NCI-H82 (cell line): ENCODE data around the gene SH2B2.
"Not testable (repeated sequence)": the region's sequence is repeated elsewhere in the genome, so short reads cannot be mapped to it uniquely, and the experiment has no call there.

ENCODE experiments used
- DNase-seq: peaks from one replicate; lab custom pipeline; 2025; lab: John Stamatoyannopoulos, UW

SH2B2 gene

DNA sequence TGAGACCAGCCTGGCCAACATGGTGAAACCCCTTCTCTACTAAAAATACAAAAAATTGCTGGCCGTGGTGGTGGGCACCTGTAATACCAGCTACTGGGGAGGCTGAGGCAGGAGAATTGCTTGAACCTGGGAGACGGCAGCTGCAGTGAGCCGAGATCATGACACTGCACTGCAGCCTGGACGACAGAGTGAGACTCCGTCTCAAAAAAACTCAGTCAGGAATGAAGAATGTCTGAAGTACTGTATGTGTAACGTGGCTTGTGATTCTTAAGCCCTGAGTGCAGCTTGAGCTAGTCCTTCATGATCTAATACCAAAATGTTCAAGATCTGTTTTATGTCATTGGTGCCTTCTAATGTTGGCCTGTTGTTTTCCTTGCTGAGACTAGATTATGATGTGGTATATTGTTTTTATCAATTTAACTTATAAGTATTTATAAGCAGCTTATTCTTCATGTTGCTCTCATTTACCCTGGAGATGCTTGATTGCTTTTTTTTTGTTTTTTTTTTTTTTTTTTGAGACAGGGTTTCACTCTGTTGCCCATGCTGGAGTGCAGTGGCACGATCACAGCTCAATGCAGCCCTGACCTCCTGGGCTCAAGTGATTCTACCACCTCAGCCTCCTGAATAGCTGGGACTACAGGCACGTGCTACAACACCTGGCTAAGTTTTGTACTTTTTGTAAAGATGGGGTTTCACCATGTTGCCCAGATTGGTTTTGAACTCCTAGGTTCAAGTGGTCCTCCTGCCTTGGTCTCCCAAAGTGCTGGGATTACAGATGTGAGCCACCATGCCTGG, 44.2 kb downstream of the SH2B2 start:
- DNase-seq: not testable (repeated sequence)

DNA sequence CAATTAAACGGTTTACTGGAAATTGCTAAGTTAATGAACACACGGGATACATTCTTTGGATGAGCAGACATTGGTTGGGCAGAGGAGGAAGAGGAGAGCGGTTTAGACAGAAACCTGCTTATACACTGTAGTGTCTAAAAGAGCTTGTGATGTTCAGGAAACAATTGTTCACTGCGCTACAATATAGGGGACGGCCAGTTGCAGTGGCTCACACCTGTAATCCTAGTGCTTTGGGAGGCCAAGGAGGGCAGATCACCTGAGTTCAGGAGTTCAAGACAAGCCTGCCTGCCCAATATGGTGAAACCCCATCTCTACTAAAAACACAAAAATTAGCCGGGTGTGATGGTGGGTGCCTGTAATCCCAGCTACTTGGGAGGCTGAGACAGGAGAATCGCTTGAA, 48.9 kb downstream of the SH2B2 start:
- DNase-seq: not testable (repeated sequence)

DNA sequence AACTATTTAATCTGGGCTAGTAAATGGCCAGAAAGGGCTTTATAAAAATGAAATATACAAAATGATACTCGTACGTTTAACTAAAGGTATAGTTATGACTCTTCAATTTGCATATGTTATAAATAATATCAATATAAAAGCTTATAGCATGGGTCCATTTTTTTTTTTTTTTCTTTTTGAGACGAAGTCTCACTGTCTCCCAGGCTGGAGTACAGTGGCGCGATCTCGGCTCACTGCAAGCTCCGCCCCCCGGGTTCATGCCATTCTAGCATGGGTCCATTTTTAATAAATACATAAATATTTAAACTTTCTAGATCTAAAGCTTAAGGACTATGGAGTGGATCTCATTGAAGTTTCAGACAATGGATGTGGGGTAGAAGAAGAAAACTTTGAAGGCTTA, 50.3 kb downstream of the SH2B2 start:
- not testable (repeated sequence) for DNase-seq

DNA sequence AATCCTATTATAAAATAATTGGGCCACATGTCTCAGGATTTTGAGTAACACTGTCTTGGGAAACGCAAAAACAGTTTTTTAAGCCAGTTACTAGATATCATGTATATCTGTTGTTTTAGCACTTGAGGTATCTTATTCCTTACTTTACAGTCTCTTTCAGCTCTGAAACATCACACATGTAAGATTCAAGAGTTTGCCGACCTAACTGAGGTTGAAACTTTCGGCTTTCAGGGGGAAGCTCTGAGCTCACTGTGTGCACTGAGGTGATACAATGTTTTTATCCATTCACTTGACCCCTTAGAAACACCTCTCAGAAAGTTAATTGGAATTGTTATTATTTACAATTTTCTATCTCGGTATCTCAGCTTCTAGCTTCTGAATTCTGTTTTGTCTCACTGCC, 50.8 kb downstream of the SH2B2 start:
- peak; percentile 22 for DNase-seq

DNA sequence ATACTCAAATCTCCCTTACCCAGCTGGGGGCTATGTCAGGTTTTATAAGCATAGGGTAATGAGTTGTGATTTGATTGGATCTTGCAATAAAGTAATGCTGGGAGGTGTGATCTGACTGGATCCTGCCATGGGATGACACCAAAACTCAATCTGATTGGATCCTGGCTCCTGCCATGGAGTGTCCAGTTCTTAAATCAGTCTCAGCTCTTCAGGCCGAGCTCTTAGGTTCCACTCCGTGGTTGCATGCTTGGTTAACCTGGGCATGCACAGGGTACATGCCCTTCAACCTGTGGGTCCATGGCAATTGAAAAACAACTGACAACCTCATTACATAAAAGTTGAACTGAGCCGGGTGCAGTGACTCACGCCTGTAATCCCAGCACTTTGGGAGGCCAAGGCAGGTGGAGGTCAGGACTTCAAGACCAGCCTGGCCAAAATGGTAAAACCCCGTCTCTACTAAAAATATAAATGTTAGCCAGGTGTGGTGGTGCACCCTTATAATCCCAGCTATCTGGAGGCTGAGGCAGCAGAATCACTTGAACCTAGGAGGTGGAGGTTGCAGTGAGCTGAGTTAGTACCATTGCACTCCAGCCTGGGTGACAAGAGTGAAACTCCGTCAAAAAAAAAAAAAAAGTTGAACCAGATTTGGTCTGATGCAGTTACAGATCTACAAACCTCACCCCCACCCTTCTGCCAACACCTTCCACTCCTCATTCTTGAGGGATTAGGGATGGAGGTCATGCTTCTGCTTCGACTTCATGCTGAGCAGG, 54.1 kb downstream of the SH2B2 start:
- not testable (repeated sequence) for DNase-seq

DNA sequence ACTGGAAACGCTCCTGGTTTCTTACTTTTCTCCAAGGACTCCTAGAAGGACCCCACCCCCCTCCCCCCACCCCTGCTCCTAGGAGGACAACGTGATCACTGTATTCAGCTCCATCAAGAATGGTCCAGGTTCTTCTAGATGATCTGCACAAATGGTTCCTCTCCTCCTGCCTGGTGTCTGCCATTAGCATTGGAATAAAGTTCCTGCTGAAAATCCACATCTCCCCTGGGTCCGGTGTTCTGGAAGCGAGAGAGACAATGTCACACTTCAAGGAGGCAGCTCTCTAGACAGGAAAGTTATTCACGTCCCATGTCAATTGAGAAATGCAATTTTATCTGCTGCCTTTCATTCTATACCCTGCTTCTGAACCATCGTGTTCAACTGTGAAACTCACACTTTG, 60.3 kb downstream of the SH2B2 start:
- DNase-seq: not testable (repeated sequence)

DNA sequence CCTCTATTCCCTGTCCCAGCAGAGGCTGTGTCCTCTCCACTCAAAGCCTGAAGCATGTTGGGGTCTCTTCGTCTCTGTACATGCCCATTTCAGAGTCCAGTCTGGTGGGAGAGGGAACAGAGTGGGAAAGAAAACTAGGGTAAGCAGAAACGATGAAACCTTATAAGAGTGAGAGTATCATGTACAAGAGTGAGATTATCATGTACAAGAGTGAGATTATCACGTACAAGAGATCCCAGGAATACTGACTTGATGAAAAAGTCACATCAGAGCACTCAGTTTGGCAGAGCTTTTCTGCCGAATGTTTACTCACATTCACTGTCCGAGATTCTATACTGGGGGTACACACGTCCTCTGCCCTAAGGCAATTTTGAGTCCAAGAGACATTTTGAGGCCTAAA, 69.7 kb downstream of the SH2B2 start, which contains the start of gene SPDYE6:
SPDYE6 (minus strand) TSS at position 101 of the 400 bp plus-strand sequence. CDS start 421 bp downstream, outside the sequence.
- not testable (repeated sequence) for DNase-seq

DNA sequence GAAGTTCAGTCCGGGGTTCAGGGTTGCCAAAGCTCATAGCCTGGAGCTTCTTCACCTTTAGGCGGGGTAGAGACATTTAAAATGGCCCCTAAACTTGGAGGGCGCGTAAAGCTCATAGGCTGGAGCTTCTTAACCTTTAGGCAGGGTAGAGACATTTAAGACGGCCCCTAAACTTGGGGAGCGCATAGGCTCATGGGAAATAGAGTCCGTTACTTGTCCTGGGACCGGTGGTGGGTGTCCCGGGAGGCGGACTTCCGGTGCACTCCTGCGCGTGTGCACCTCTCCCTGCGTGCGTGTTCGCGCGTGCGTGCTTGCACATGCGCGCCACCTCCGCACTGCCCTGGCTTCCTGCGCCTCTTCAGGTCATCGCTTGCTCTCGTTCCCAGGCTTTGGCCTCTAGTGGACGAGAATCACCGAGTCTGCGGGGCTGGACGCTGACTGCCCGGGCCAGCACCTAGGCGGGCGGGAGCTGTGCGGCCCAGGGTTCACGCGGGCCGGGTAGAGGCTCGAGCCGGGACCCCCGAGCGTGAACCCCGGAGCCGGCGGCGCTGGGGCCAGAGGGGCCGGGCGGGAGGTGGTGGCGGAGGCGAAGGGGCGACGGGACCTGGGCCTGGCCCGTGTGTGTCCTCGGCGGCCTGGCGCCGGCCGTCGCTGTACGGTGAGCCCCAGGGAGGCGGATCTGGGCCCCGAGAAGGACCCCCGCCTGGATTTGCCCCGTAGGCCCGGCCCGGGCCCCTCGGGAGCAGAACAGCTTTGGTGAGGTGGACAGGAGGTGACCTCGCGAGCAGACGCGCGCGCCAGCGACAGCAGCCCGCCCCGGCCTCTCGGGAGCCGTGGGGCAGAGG, 77.1 kb downstream of the SH2B2 start:
- peak; percentile 99 for DNase-seq

DNA sequence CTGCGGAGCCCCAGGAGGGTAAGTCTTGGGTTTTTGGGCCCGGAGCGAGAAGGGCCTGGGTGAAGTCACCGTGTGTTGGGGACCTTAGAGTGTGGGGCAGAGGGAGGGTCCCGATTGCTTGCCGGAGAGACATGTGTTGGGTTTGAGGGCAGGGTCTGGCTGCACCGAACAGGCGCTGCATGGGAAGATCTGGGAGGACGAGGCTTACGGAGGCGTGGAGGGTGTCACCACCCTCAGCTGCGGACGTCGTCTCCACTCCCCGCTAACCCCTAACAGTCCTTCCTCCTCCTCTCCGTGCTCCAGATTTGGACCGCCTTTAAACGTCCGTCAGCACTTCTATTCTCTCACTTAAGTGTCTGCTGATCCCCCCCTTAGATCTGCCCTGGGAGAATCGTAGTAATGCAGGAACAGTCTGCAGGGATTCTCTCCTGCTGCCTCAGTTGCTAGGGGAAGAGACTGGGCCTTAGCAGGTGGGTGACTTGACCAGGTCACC, 77.8 kb downstream of the SH2B2 start:
- DNase-seq: not testable (repeated sequence)

DNA sequence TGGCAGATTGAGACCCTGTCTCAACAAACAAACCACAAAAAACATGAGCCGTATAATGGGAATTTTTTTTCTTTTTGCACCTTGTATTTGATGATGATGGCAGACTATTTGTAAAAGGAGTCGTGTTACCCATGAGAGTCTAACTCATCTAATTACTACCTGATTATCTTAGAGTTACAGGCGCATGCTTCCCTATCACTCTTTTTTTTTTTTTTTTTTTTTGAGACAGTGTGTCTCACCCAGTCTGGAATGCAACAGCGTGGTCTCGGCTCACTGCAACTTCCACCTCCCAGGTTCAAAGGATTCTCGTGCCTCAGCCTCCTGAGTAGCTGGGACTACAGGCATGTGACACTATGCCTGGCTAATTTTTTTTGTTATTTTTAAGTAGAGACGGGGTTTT, 78.7 kb downstream of the SH2B2 start:
- not testable (repeated sequence) for DNase-seq

DNA sequence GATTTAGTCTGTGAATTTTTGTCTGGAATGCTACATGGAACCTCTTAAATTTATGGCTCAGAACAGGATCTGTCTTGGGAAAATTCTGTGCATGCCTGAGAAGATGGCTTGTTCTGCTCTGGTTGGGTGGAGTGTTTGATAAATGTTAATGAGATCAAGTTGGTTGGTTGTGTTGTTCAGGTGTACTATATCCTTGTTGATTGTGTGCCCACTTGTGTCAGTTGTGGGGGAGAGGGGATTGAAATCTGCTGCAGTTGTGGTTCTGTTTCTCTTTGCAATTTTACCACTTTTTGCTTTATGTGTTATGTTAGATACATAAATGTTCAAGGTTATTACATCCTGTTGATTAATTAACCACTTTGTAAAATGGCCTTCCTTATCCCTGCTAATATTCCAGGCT, 83.4 kb downstream of the SH2B2 start:
- DNase-seq: not testable (repeated sequence)
